Ovary (tissue), 9 donors: ENCODE data around the gene CDX1. TPM values are rescaled to one million over a fixed set of nuclear protein-coding genes. Genes with fewer than 3 reads are reported as not detected.

Experiments used
- DNase-seq, 5 donors: peaks; one replicate each; pipeline ENCODE4 v3.0.0-alpha.2; 2019 to 2020
- H3K27ac ChIP-seq, 2 donors: fragments of 200-600 bp; one replicate each; pipeline versions ENCODE4 v1.5.1 to v1.8.0; 2019 to 2022
- H3K27me3 ChIP-seq: fragments of 200-600 bp; one replicate; pipeline ENCODE4 v1.8.0; 2022
- H3K36me3 ChIP-seq: fragments of 200-600 bp; sonication (generic); one replicate; pipeline ENCODE4 v1.5.1; 2019
- H3K4me1 ChIP-seq: one replicate; pipeline ENCODE4 v1.8.1; 2013; ENCODE audit warnings: mild to moderate bottlenecking, moderate library complexity; ENCODE audit not compliant: insufficient read depth
- H3K4me3 ChIP-seq: fragments of 200-600 bp; sonication (generic); one replicate; pipeline ENCODE4 v1.5.1; 2017
- H3K9me3 ChIP-seq, 2 donors: fragments of 200-600 bp in 1 of 2; sonication (generic) in 1 of 2; one replicate each; pipeline versions ENCODE4 v1.5.1 to v1.8.1; 2013 to 2019; ENCODE audit warnings: mild to moderate bottlenecking in 1 of 2, moderate library complexity in 1 of 2
- CTCF ChIP-seq, 3 donors: fragments of 450-650 bp in 2 of 3; fragments of 200-600 bp in 1 of 3; IDR thresholded peaks; one replicate each; pipeline versions ENCODE4 v1.5.1 to v1.8.0; 2016 to 2022; ENCODE audit warnings: antibody characterized with exemption in 3 of 3, mild to moderate bottlenecking in 1 of 3
- EP300 ChIP-seq: sonication (generic); formaldehyde crosslinking; IDR thresholded peaks from one replicate; pipeline ENCODE4 v1.6.1; 2017; ENCODE audit warnings: antibody characterized with exemption
- POLR2A ChIP-seq: fragments of 450-650 bp; IDR thresholded peaks from one replicate; pipeline ENCODE4 v1.6.1; 2017; ENCODE audit warnings: antibody characterized with exemption, mild to moderate bottlenecking, moderate library complexity
- WGBS, 3 donors: extraction: QIAGEN DNeasy Blood & Tissue Kit in 1 of 3; methylation state at CpG; one replicate each; pipeline versions ENCODE4 v1.1.5 to v1.1.7; 2013 to 2017; 5-methylcytosine and 5-hydroxymethylcytosine counted together
- intact Hi-C, 4 donors: fragments of 100-400 bp; cut with DNase I; formaldehyde crosslinking; loops; one replicate each; pipeline versions ENCODE4 v1.11.0 to v1.15.1; 2022 to 2023
- polyA plus RNA-seq, 2 donors: library from polyadenylated mRNA; stranded (reverse); fragments of 200-250 nt in 1 of 2; fragments of 350-450 nt in 1 of 2; fragmentation: Illumina TruSeq in 1 of 2; extraction: RNeasy Lipid Tissue Mini Kit (QIAGEN cat#74804) in 1 of 2; gene quantifications; one replicate each; pipeline ENCODE4 v1.2.3, GENCODE V29; 2013 to 2014
- total RNA-seq, 7 donors: library from RNA; depleted of rRNA in 2 of 7; stranded (reverse); fragments of >200 nt in 2 of 7; fragmentation: NEBNext Ultra II Directional in 3 of 7; extraction: Animal tissue kit (Norgen Biotek cat#: 25700) in 3 of 7; gene quantifications; one replicate each; pipeline versions ENCODE4 v1.1.0 to v1.2.4, GENCODE V29; 2016 to 2023
- donor health status: DM: no; HTN: no; CAD: no; lungs with moderate emphysema.
- donor health status: DM: no; HTN: no; CAD: no.
- donor health status: Bipolar disorder and iron deficiency.
- donor health status: DM: yes; HTN: yes; CAD: no.
- donor health status: DM: no; HTN: no; CAD: no.
- donor health status: DM: yes; HTN: yes; CAD: no.

CDX1 gene
- total and polyA plus RNA-seq, 9 donors, result 0.18 to 1.4 (median 0.58) TPM

DNA sequence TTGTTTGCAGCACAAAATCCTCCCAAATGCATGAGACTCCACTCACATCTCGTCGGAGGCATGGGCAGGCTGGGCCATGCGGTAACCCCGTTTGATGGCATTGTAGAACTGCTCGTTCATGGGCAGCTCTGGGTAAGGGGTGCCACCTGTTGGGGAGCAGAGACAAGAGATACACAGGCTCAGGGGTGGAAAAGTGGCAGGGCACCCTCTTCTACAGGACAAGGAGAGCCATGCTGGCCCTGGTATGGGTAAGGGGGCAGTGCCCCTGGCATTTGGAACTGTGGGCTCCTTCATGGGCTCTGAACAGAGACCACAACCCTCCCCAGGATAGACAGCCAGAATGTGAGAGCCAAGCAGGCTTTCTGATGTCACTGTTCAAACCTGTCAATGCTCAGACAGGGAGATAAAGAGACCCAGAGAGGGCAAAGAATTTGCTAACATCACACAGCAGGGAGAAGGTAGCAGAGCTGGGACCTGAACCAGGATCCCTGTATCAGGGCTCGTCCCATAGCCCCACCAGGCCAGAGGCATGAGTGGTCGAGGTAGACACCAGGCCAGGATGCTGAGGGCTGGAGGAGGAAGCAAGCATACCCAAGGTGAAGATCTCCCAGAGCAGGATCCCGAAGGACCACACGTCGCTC, 47.0 kb upstream of the CDX1 start:
- TF ChIP-seq CTCF (IDR thresholded peaks at IDR 0.05) (no peak), EP300 (no peak), POLR2A (no peak)
- H3K27ac ChIP-seq, result no peak overlapping the region
- no peaks in the 10 kb centered on the region for H3K27me3 ChIP-seq
- H3K36me3 ChIP-seq, result peaks cover 3% of the 10 kb centered on the region
- peak in 2 of 5 donors; percentile 9 to 14 for DNase-seq
- intact Hi-C loops, result no loop called here
- no peaks in the 10 kb centered on the region for H3K4me1 ChIP-seq
- H3K9me3 ChIP-seq, result no peaks in the 10 kb centered on the region
- 79 to 84% (median 79%) methylated on average over 10 of the region's 10 CpGs for WGBS, 3 donors
- no peak overlapping the region for H3K4me3 ChIP-seq

DNA sequence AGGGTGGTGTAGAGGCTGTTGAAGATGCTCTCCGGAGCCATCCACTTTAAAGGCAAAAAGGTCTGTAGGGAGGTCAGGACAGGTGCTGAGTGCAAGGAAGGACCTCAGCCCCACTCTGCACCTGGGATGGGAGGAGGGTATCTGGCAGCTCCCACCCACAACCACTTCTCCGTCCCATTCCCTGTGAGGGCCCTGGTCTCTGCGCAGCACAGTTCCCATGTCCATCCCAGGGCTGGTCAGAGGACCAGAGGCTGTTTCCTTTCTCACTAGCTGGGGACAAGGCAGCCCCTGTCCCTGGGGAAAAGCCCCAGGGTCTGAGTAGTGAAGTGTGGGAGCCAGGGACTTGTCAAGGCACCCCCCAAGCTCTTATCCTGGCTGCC, 46.5 kb upstream of the CDX1 start:
- Histone ChIP-seq H3K27ac (no peak overlapping the region), H3K4me3 (no peak overlapping the region), H3K9me3 (no peaks in the 10 kb centered on the region), H3K4me1 (no peaks in the 10 kb centered on the region), H3K27me3 (no peaks in the 10 kb centered on the region), H3K36me3 (peaks cover 3% of the 10 kb centered on the region)
- 83 to 94% (median 85%) methylated on average over 2 to 3 of the region's 3 CpGs for WGBS, 3 donors
- TF ChIP-seq EP300, result no peak
- no peak for TF ChIP-seq CTCF (IDR thresholded peaks at IDR 0.05)
- TF ChIP-seq POLR2A, result no peak
- DNase-seq, result peak in 1 of 5 donors; percentile 14
- intact Hi-C loops, result no loop called here

DNA sequence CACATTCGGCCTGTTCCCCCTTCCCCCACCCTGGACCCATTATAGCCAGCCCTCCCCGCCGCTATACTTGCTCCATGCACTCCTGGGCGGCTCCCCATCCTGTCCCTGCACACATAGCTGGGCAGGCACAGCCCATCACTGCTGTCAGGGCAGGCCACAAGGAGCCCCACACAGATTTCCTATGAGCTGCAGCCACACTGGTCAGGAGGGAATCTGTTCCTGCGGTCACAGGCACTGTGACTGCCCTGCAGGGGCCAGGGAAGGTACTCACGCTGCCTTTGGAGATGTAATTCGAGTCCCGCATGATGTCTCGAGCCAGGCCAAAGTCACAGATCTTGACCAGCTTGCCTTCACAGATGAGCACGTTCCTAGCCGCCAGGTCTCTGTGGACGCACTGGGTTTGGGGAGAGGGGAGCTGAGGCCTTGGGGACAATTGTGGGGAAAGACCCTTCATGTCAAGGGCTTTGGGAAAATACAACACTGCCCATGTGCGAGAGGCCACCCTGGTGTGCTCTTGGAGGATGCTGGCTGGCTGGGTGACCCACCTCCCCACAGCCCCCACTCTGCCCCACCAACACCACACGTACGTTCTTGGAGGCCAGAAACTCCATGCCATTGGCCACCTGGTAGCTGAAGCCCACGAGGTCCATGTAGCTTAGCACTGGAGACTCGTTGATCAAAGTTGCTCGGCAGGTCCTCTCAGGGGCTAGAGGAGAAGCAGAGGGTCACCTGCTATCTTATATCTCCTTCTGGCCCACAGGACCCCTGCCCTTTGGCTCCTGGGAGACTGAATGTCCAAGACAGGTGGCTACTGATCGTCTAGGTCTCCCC, 45.7 kb upstream of the CDX1 start:
- Histone ChIP-seq H3K4me3 (no peak overlapping the region), H3K36me3 (peaks cover 3% of the 10 kb centered on the region), H3K9me3 (no peaks in the 10 kb centered on the region), H3K27me3 (no peaks in the 10 kb centered on the region), H3K4me1 (no peaks in the 10 kb centered on the region), H3K27ac (no peak overlapping the region)
- no peak for TF ChIP-seq CTCF (IDR thresholded peaks at IDR 0.05)
- TF ChIP-seq EP300, result no peak
- TF ChIP-seq POLR2A, result no peak
- intact Hi-C loops, result no loop called here
- WGBS, 3 donors, result 81% methylated on average over 19 of the region's 19 CpGs
- peak in 2 of 5 donors; percentile 14 for DNase-seq

DNA sequence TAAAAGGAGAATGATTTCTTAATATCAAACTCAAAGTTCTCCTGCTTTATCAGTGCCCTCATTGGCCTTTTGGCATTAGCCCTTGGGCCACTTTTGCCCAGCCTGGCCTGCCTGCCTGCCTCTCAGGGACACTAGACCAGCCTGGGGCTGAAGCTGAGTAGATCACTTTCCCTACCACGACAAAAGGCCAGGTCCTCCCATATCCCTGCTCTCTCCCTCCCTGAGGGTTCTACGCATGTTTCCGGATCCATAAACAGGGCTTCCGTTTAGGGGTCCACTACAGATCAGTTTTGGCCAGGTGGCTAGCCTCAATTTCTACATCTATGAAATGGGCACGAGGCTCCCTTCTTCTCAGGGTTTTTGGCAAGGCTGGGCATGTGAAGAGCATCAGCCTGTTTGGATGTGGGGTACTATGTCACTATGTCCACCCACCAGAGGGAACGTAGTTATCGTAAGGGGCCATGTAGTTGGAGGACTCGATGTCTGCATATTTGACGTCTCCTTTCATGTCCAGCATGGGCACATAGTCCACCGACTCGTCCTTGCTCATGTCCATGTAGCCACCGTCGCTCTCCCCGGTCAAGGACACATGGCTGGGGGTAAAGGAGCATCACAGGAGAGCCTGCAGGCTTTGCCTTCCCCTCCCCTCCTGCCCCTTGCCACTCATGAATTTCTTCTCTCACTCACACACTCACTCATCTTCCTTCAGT, 45.0 kb upstream of the CDX1 start:
- intact Hi-C loops, result no loop called here
- peaks cover 3% of the 10 kb centered on the region for H3K36me3 ChIP-seq
- peak in 2 of 5 donors; percentile 11 to 16 for DNase-seq

More for the DNA sequence above, 45.0 kb upstream of the CDX1 start:
- 88 to 90% (median 88%) methylated on average over 14 of the region's 14 CpGs for WGBS, 3 donors
- no peaks in the 10 kb centered on the region for H3K4me1 ChIP-seq
- no peaks in the 10 kb centered on the region for H3K27me3 ChIP-seq
- TF ChIP-seq POLR2A, result no peak
- no peak for TF ChIP-seq CTCF (IDR thresholded peaks at IDR 0.05)
- TF ChIP-seq EP300, result no peak
- no peak overlapping the region for H3K4me3 ChIP-seq
- H3K27ac ChIP-seq, result no peak overlapping the region
- no peaks in the 10 kb centered on the region for H3K9me3 ChIP-seq
